PC-3 (cell line): ENCODE results near the gene KERA. TPM values are rescaled to one million over a fixed set of nuclear protein-coding genes. Genes with fewer than 3 reads are reported as not detected.

Experiments
- ATAC-seq: fragments of 200-7000 bp; cut with Tn5 transposase; 2 replicates; pipeline ENCODE4 v1.9.1; 2020; ENCODE audit warnings: mild to moderate bottlenecking, moderate library complexity
- Bru-seq: library from RNA; stranded (reverse); fragments of 400-500 nt; gene quantifications from one replicate; lab custom pipeline; 2021; lab: Mats Ljungman, UMichigan
- BruChase-seq, 2 experiments: library from RNA; stranded (reverse); fragments of 400-500 nt; gene quantifications; one replicate each; lab custom pipeline; 2021; lab: Mats Ljungman, UMichigan
- BruUV-seq: library from RNA; stranded (reverse); fragments of 400-500 nt; replicated peaks from 2 replicates; lab custom pipeline; 2021; lab: Mats Ljungman, UMichigan
- CTCF ChIA-PET: fragments of 300-600 bp; sonication (Branson Sonifier 250); formaldehyde crosslinking; loops from one replicate; lab custom pipeline; 2022; ENCODE audit warnings: antibody characterized with exemption; lab: Charles Lee
- POLR2A ChIA-PET: fragments of 300-600 bp; sonication (Branson Sonifier 250); formaldehyde crosslinking; loops from one replicate; lab custom pipeline; 2022; ENCODE audit warnings: antibody characterized with exemption; ENCODE audit not compliant: unreplicated experiment; lab: Charles Lee
- DNase-seq: peaks from one replicate; pipeline ENCODE4 v3.0.0-alpha.2; 2015
- H2AFZ ChIP-seq: fragments of 300-600 bp; sonication (generic); 2 replicates; pipeline ENCODE4 v1.6.0; 2016; ENCODE audit warnings: antibody characterized with exemption, low read length
- H3F3A ChIP-seq: fragments of 300-600 bp; sonication (generic); one replicate; pipeline ENCODE4 v1.6.0; 2017; ENCODE audit warnings: antibody characterized with exemption, low read length, control low read depth, mild to moderate bottlenecking; ENCODE audit not compliant: unreplicated experiment
- H3K27ac ChIP-seq: fragments of 300-600 bp; sonication (generic); 2 replicates; pipeline ENCODE4 v1.5.1; 2016; ENCODE audit warnings: mild to moderate bottlenecking, low read length
- H3K27me3 ChIP-seq: fragments of 300-600 bp; sonication (generic); 2 replicates; pipeline ENCODE4 v1.6.1; 2016; ENCODE audit warnings: low read length, mixed read lengths
- H3K36me3 ChIP-seq: fragments of 300-600 bp; sonication (generic); 2 replicates; pipeline ENCODE4 v1.6.1; 2016; ENCODE audit warnings: low read depth, mixed run types, low read length, mixed read lengths
- H3K4me1 ChIP-seq: fragments of 300-600 bp; sonication (generic); 2 replicates; pipeline ENCODE4 v1.5.1; 2016; ENCODE audit warnings: low read length; ENCODE audit not compliant: insufficient read depth
- H3K4me2 ChIP-seq: fragments of 300-600 bp; sonication (generic); 2 replicates; pipeline ENCODE4 v1.6.0; 2016; ENCODE audit warnings: low read length
- H3K4me3 ChIP-seq: fragments of 300-600 bp; sonication (generic); 2 replicates; pipeline ENCODE4 v1.5.1; 2016; ENCODE audit warnings: mild to moderate bottlenecking, low read length, mixed read lengths
- H3K79me2 ChIP-seq: fragments of 300-600 bp; sonication (generic); 2 replicates; pipeline ENCODE4 v1.6.1; 2017; ENCODE audit warnings: low read length, mixed read lengths
- H3K9ac ChIP-seq: fragments of 300-600 bp; sonication (generic); 2 replicates; pipeline ENCODE4 v1.6.0; 2016; ENCODE audit warnings: mild to moderate bottlenecking, low read length
- H3K9me2 ChIP-seq: fragments of 300-600 bp; sonication (generic); replicated peaks from 2 replicates; pipeline ENCODE4 v1.6.1; 2016; ENCODE audit warnings: mixed run types, low read length, mixed read lengths
- H3K9me3 ChIP-seq: fragments of 300-600 bp; sonication (generic); 2 replicates; pipeline ENCODE4 v1.6.1; 2016; ENCODE audit warnings: low read length, mixed read lengths
- H4K20me1 ChIP-seq: fragments of 300-600 bp; sonication (generic); 2 replicates; pipeline ENCODE4 v1.6.1; 2016; ENCODE audit warnings: low read length, mixed read lengths
- CTCF ChIP-seq: fragments of 300-600 bp; sonication (generic); conservative IDR thresholded peaks from 2 replicates; pipeline ENCODE4 v1.5.1; 2017; ENCODE audit warnings: antibody characterized with exemption, low read depth, mild to moderate bottlenecking, low read length
- EZH2 ChIP-seq: fragments of 300-600 bp; sonication (generic); IDR thresholded peaks from one replicate; pipeline ENCODE4 v1.6.1; 2017; ENCODE audit warnings: antibody characterized with exemption, mild to moderate bottlenecking, low read length; ENCODE audit not compliant: unreplicated experiment
- EZH2phosphoT487 ChIP-seq: fragments of 300-600 bp; sonication (generic); IDR thresholded peaks from 2 replicates; pipeline ENCODE4 v1.6.1; 2018; ENCODE audit warnings: mild to moderate bottlenecking, antibody characterized with exemption, low read length, borderline replicate concordance
- intact Hi-C: fragments of 100-400 bp; cut with micrococcal nuclease; formaldehyde crosslinking; loops from 2 replicates; pipeline ENCODE4 v1.9.0; 2023
- long read RNA-seq: library from polyadenylated mRNA; unstranded; transcript quantifications from one replicate; pipeline ENCODE4 v2.0.0, GENCODE V29; 2021; ENCODE audit not compliant: unreplicated experiment
- total RNA-seq: library from RNA; depleted of rRNA; stranded (reverse); fragments of >200 nt; gene quantifications from 2 replicates; pipeline ENCODE4 v1.2.3, GENCODE V29; 2014; rRNA removed

KERA gene
- total RNA-seq (not detected in 2 replicates), Bru-seq, nascent RNA (not detected), BruChase-seq, experiment 1, labeled RNA remaining after a 6-hour chase (not detected), BruChase-seq, experiment 2, labeled RNA remaining after a 2-hour chase (not detected)
- long read RNA-seq, result 0 reads

GRCh38 chr12:91057368-91058165, at the start of gene KERA:
Gene KERA, minus strand, starts transcription at chr12:91058024. Its CDS starts 1,743 bp downstream, at chr12:91056281.
- no peaks in the 10 kb centered on the region for H3K9me2 ChIP-seq
- ATAC-seq (no peak), DNase-seq (no peak)
- no peak within 1 kb of the TSS for H3K27ac ChIP-seq
- no peaks in the 10 kb centered on the region for H3K9me3 ChIP-seq
- TF ChIP-seq EZH2 (no peak), CTCF (no peak), EZH2phosphoT487 (no peak)
- H3K36me3 ChIP-seq, result no peaks in the 10 kb centered on the region
- ChIA-PET POLR2A (no interaction called here), CTCF (no interaction called here)
- H3K4me2 ChIP-seq, result no peak within 1 kb of the TSS
- H3K79me2 ChIP-seq, result no peaks in the 10 kb centered on the region
- no peak within 1 kb of the TSS for H2AFZ ChIP-seq
- H3F3A ChIP-seq, result no peaks in the 10 kb centered on the region
- intact Hi-C loops, result no loop called here
- no peak within 1 kb of the TSS for H3K4me3 ChIP-seq
- H3K27me3 ChIP-seq, result no peaks in the 10 kb centered on the region
- no peaks in the 10 kb centered on the region for H3K4me1 ChIP-seq
- no peak within 1 kb of the TSS for H3K9ac ChIP-seq
- no TSS peak for BruUV-seq
- no peaks in the 10 kb centered on the region for H4K20me1 ChIP-seq

- H3K9ac ChIP-seq, result no peak overlapping the region
Measured at GRCh38 chr12:91106283-91106682, 48.5 kb upstream of the KERA start.

More at GRCh38 chr12:91106283-91106682, 48.5 kb upstream of the KERA start:
- peaks cover 6% of the 10 kb centered on the region for H3K4me1 ChIP-seq
- no peaks in the 10 kb centered on the region for H3K27me3 ChIP-seq
- no peaks in the 10 kb centered on the region for H3K36me3 ChIP-seq
- no TSS peak for BruUV-seq
- intact Hi-C loops, result no loop called here
- no peak overlapping the region for H3K4me3 ChIP-seq
- H2AFZ ChIP-seq, result no peak overlapping the region
- no peaks in the 10 kb centered on the region for H3K9me3 ChIP-seq
- no peak for TF ChIP-seq CTCF
- TF ChIP-seq EZH2phosphoT487, result no peak
- TF ChIP-seq EZH2, result no peak
- no peaks in the 10 kb centered on the region for H4K20me1 ChIP-seq
- DNase-seq, result no peak
- H3K79me2 ChIP-seq, result no peaks in the 10 kb centered on the region
- no peak for ATAC-seq
- H3K4me2 ChIP-seq, result no peak overlapping the region
- H3K27ac ChIP-seq, result no peak overlapping the region
- no peaks in the 10 kb centered on the region for H3F3A ChIP-seq
- ChIA-PET POLR2A (no interaction called here), CTCF (no interaction called here)
- no peaks in the 10 kb centered on the region for H3K9me2 ChIP-seq
